ENCODE data around the gene EFNB2. TPM values are rescaled to one million over a fixed set of nuclear protein-coding genes. Genes with fewer than 3 reads are reported as not detected.

The EFNB2 gene
- total and polyA plus RNA-seq, 2 of the 8 experiments (the other 6 are each of a cell fraction or from before 2014, with no cell fraction given), result 8.2 to 12.0 TPM

DNA sequence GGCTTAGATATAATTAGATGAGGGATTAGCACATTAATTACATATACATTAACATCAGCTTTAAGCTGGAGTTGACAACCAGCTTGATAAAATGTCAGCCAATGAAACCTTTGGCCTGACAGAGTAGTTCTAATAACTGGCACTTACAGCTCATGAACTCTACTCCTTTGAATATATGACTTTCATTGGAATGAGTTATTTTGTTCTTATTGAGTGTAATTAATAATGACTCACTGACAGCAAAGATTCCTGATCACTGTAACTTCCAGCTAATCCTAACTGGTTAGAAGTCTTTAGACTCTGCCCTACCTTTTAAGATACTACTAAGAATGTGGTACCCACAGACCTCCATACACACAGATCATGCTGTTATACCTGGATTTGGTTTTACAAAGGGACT lies 41.0 kb downstream of the EFNB2 start (continued):
- TF ChIP-seq, protein P1, sequence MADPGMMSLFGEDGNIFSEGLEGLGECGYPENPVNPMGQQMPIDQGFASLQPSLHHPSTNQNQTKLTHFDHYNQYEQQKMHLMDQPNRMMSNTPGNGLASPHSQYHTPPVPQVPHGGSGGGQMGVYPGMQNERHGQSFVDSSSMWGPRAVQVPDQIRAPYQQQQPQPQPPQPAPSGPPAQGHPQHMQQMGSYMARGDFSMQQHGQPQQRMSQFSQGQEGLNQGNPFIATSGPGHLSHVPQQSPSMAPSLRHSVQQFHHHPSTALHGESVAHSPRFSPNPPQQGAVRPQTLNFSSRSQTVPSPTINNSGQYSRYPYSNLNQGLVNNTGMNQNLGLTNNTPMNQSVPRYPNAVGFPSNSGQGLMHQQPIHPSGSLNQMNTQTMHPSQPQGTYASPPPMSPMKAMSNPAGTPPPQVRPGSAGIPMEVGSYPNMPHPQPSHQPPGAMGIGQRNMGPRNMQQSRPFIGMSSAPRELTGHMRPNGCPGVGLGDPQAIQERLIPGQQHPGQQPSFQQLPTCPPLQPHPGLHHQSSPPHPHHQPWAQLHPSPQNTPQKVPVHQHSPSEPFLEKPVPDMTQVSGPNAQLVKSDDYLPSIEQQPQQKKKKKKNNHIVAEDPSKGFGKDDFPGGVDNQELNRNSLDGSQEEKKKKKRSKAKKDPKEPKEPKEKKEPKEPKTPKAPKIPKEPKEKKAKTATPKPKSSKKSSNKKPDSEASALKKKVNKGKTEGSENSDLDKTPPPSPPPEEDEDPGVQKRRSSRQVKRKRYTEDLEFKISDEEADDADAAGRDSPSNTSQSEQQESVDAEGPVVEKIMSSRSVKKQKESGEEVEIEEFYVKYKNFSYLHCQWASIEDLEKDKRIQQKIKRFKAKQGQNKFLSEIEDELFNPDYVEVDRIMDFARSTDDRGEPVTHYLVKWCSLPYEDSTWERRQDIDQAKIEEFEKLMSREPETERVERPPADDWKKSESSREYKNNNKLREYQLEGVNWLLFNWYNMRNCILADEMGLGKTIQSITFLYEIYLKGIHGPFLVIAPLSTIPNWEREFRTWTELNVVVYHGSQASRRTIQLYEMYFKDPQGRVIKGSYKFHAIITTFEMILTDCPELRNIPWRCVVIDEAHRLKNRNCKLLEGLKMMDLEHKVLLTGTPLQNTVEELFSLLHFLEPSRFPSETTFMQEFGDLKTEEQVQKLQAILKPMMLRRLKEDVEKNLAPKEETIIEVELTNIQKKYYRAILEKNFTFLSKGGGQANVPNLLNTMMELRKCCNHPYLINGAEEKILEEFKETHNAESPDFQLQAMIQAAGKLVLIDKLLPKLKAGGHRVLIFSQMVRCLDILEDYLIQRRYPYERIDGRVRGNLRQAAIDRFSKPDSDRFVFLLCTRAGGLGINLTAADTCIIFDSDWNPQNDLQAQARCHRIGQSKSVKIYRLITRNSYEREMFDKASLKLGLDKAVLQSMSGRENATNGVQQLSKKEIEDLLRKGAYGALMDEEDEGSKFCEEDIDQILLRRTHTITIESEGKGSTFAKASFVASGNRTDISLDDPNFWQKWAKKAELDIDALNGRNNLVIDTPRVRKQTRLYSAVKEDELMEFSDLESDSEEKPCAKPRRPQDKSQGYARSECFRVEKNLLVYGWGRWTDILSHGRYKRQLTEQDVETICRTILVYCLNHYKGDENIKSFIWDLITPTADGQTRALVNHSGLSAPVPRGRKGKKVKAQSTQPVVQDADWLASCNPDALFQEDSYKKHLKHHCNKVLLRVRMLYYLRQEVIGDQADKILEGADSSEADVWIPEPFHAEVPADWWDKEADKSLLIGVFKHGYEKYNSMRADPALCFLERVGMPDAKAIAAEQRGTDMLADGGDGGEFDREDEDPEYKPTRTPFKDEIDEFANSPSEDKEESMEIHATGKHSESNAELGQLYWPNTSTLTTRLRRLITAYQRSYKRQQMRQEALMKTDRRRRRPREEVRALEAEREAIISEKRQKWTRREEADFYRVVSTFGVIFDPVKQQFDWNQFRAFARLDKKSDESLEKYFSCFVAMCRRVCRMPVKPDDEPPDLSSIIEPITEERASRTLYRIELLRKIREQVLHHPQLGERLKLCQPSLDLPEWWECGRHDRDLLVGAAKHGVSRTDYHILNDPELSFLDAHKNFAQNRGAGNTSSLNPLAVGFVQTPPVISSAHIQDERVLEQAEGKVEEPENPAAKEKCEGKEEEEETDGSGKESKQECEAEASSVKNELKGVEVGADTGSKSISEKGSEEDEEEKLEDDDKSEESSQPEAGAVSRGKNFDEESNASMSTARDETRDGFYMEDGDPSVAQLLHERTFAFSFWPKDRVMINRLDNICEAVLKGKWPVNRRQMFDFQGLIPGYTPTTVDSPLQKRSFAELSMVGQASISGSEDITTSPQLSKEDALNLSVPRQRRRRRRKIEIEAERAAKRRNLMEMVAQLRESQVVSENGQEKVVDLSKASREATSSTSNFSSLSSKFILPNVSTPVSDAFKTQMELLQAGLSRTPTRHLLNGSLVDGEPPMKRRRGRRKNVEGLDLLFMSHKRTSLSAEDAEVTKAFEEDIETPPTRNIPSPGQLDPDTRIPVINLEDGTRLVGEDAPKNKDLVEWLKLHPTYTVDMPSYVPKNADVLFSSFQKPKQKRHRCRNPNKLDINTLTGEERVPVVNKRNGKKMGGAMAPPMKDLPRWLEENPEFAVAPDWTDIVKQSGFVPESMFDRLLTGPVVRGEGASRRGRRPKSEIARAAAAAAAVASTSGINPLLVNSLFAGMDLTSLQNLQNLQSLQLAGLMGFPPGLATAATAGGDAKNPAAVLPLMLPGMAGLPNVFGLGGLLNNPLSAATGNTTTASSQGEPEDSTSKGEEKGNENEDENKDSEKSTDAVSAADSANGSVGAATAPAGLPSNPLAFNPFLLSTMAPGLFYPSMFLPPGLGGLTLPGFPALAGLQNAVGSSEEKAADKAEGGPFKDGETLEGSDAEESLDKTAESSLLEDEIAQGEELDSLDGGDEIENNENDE (IDR thresholded peaks at IDR 0.05; ENCODE audit: insufficient replicate concordance, low read length), result no peak
- TF ChIP-seq SUZ12 (IDR thresholded peaks at IDR 0.05; ENCODE audit: low read length), result no peak
- no peak for TF ChIP-seq CTBP2 (IDR thresholded peaks at IDR 0.05; ENCODE audit: borderline replicate concordance, insufficient read depth, insufficient read length, low read length)
- no peak for TF ChIP-seq TAF7 (optimal IDR thresholded peaks at IDR 0.05; ENCODE audit: borderline replicate concordance, low read depth, low read length)

Data from H1 (cell line).